Measurements from ENCODE around the gene UBAC2. TPM values are rescaled to one million over a fixed set of nuclear protein-coding genes. Genes with fewer than 3 reads are reported as not detected.

UBAC2 gene, protein sequence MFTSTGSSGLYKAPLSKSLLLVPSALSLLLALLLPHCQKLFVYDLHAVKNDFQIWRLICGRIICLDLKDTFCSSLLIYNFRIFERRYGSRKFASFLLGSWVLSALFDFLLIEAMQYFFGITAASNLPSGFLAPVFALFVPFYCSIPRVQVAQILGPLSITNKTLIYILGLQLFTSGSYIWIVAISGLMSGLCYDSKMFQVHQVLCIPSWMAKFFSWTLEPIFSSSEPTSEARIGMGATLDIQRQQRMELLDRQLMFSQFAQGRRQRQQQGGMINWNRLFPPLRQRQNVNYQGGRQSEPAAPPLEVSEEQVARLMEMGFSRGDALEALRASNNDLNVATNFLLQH
- 29.6 and 31.8 TPM in 2 replicates for total RNA-seq

DNA sequence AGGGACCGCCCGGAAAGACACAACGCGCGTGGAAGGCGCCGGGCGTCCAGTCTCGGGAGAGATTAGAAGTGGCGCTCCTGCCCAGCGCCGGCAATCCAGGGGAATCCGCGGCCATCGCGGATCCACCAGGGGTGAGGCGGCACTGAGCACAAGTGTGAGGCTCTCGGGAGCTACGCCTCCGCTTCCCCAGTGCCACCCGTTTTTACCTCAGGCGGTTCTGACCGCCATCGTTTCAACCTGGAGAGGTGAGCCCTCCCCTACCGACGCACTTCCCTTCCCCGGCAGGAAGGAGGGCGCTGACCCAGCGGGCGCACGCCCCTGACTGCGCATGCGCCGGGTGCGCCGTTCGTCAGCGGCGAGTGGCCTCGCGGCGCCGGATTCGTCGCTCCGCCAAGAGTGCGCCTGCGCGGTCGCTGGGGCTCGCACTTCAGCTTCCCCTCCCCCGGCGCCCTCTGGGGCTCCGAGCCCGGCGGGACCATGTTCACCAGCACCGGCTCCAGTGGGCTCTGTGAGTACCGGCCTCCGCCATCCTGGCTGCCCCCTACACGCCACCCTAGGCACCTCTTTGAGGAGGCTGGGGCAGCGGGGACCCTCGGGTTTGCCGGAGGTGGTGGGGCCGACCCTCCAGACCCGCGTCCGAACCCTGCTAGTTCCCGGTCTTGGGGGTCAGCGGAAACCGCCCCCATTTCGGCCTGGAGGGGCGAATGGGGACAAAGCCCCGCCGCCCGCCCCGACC, at the start of gene UBAC2:
TSS of gene UBAC2 (plus strand) at position 423 of the 736 bp plus-strand sequence. CDS start at position 478, 55 bp downstream.

DNA sequence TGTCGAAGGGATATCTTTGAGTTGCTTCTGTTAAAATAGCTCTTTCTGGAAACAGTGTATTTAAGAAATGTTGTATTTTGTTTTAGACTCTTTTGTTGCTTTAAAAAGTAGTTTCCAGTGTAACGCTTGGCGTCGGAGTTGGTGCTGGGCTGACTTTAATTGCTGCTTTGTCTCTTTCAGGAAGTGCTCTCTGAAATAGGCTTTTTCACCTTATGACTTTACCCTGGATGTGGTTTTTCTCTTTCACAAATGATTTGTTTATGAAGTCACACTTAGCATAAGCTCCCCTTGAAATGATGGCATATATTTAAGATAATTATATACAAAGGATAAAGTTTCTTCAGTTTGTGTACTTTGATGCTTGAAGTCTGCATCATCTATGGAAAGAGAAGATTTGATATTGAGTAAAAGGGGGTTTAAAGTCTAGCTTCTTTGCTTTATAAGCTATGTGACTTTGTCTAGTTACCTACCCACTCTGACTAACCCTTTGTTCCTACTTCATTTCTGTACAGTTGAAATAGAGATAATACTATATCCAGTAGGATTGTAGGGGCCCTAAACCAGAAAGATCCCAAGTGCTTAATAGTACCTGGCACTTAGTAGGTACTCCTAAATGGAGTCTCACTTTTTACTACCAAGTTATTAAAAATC, 57.7 kb downstream of the UBAC2 start, which contains the start of gene GPR18:
TSS of gene GPR18 (minus strand) at position 170 of the 651 bp plus-strand sequence. CDS start 2,507 bp downstream, outside the sequence.

DNA sequence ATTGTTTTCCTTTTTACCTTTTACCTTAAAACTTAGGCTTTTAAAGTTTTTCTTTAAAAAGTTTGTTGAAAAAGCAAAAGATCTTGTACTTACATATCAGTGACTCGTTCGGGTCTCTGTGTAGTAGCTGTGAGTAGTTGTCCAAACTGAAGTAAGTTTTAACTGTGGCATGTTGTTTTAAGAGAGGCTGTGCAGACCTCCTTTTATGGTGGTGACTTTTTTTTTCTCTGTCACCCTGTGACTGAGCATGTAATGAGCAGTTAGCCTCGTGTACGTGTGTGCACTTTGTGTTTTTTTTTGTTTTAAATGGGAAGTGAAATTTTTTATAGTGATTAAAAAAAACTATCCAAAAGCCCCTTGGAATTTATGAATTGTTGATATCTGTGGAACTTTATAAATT, 106.6 kb downstream of the UBAC2 start, which contains the start of gene GPR183:
TSS of gene GPR183 (minus strand) at position 153 of the 400 bp plus-strand sequence. CDS start 11,254 bp downstream, outside the sequence.

Other genes with a start within 250 kb of the UBAC2 start
- gene DOCK9, start 222.8 kb upstream of the UBAC2 start, total RNA-seq = 10.5 and 18.6 TPM in 2 replicates
- gene GPR18, start 57.5 kb downstream of the UBAC2 start, total RNA-seq = not detected in 2 replicates
- gene GPR183, start 106.5 kb downstream of the UBAC2 start, total RNA-seq = 0.19 and 0.28 TPM in 2 replicates

Data from regular cardiac myocyte (primary cell).